NT2/D1 (cell line): ENCODE results near the gene LRCH1.

ENCODE experiments used
- DNase-seq: peaks from one replicate; pipeline ENCODE4 v3.0.0-alpha.2; 2011; ENCODE audit warnings: low read depth, low spot score
- H3K27me3 ChIP-seq: 2 replicates; pipeline ENCODE4 v1.6.0; 2011; ENCODE audit warnings: mild to moderate bottlenecking; ENCODE audit not compliant: insufficient read length, insufficient read depth
- H3K36me3 ChIP-seq: 2 replicates; pipeline ENCODE4 v1.6.1; 2011; ENCODE audit warnings: mild to moderate bottlenecking, low read length, mixed read lengths; ENCODE audit not compliant: insufficient read depth, insufficient read length
- H3K4me1 ChIP-seq: 2 replicates; pipeline ENCODE4 v1.5.1; 2011; ENCODE audit not compliant: insufficient read depth, insufficient read length
- H3K4me3 ChIP-seq: 2 replicates; pipeline ENCODE4 v1.5.1; 2011; ENCODE audit warnings: low read depth; ENCODE audit not compliant: insufficient read length
- H3K9ac ChIP-seq: 2 replicates; pipeline ENCODE4 v1.6.0; 2011; ENCODE audit warnings: low read depth; ENCODE audit not compliant: insufficient read length
- H3K9me3 ChIP-seq: 2 replicates; pipeline ENCODE4 v1.5.1; 2011; ENCODE audit warnings: mild to moderate bottlenecking, low read length; ENCODE audit not compliant: insufficient read depth
- SUZ12 ChIP-seq: IDR thresholded peaks from 2 replicates; pipeline ENCODE4 v1.6.1; 2011; ENCODE audit not compliant: insufficient read length, insufficient read depth; ENCODE audit errors: extremely low read depth
- YY1 ChIP-seq: IDR thresholded peaks from 2 replicates; pipeline ENCODE4 v1.6.1; 2011; ENCODE audit not compliant: insufficient read length, insufficient read depth
- ZNF274 ChIP-seq: IDR thresholded peaks from 2 replicates; pipeline ENCODE4 v1.6.1; 2011; ENCODE audit warnings: mild to moderate bottlenecking, low read depth, low read length

The LRCH1 gene

GRCh38 chr13:46684287-46685001, 131.5 kb downstream of the LRCH1 start:
- no peaks in the 10 kb centered on the region for H3K27me3 ChIP-seq
- H3K4me3 ChIP-seq, result no peak overlapping the region
- H3K36me3 ChIP-seq, result peaks cover 4% of the 10 kb centered on the region
- no peaks in the 10 kb centered on the region for H3K9me3 ChIP-seq
- peak; percentile 51 for DNase-seq
- TF ChIP-seq ZNF274 (no peak), YY1 (no peak), SUZ12 (no peak)
- H3K4me1 ChIP-seq, result no peaks in the 10 kb centered on the region
- H3K9ac ChIP-seq, result no peak overlapping the region

DNA sequence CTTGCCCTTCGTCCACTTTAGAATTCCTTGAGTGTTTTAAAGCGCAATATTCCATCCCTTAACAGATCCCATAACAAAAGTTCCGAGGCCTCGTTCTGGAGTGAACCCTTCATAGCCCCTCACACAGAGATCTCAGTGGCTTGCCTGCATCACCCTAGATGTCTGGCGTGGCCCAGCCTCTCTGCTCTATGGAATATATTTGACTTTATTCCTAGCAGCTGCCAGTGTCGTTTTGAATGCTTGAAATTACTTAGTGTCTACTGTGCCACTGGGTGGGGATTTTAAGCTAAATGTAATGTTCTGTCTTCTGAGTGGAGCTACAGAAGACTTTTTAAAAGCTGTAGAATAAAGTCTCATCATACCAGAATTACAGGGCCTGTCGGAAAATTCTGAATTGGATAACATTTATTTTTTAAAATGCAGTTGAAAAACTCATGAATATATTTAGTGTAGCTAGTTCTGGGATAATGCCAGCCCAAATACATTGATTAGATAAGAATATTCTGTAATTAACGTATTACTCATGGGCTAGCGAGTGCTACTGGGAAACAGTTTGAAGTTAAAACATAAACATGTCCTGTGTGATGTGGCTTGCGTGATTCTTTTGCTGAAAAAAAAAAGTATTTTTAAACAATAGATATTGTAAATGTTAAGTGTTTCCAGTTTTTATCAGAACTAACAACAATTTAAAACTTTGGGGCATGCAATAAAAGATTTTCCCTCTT, 132.2 kb downstream of the LRCH1 start:
- peaks cover 4% of the 10 kb centered on the region for H3K36me3 ChIP-seq
- no peak overlapping the region for H3K4me3 ChIP-seq
- no peaks in the 10 kb centered on the region for H3K4me1 ChIP-seq
- DNase-seq, result no peak
- H3K9me3 ChIP-seq, result no peaks in the 10 kb centered on the region
- no peak for TF ChIP-seq YY1
- TF ChIP-seq ZNF274, result no peak
- TF ChIP-seq SUZ12, result no peak
- no peak overlapping the region for H3K9ac ChIP-seq
- no peaks in the 10 kb centered on the region for H3K27me3 ChIP-seq

- Histone ChIP-seq H3K27me3 (no peaks in the 10 kb centered on the region), H3K9ac (no peak overlapping the region), H3K4me1 (no peaks in the 10 kb centered on the region), H3K9me3 (no peaks in the 10 kb centered on the region), H3K4me3 (no peak overlapping the region), H3K36me3 (peaks cover 4% of the 10 kb centered on the region)
- TF ChIP-seq YY1 (no peak), SUZ12 (no peak), ZNF274 (no peak)
- DNase-seq, result no peak
Measured at GRCh38 chr13:46686171-46686570, 133.2 kb downstream of the LRCH1 start.

GRCh38 chr13:46687810-46688209, 134.8 kb downstream of the LRCH1 start:
- peak; percentile 63 for DNase-seq
- H3K4me3 ChIP-seq, result no peak overlapping the region
- H3K9me3 ChIP-seq, result no peaks in the 10 kb centered on the region
- TF ChIP-seq ZNF274 (no peak), SUZ12 (no peak), YY1 (no peak)
- no peaks in the 10 kb centered on the region for H3K27me3 ChIP-seq
- H3K4me1 ChIP-seq, result no peaks in the 10 kb centered on the region
- H3K9ac ChIP-seq, result no peak overlapping the region
- no peaks in the 10 kb centered on the region for H3K36me3 ChIP-seq

- H3K9ac ChIP-seq, result no peak overlapping the region
- no peaks in the 10 kb centered on the region for H3K4me1 ChIP-seq
- TF ChIP-seq SUZ12 (no peak), ZNF274 (no peak), YY1 (no peak)
- no peaks in the 10 kb centered on the region for H3K27me3 ChIP-seq
- peaks cover 1% of the 10 kb centered on the region for H3K36me3 ChIP-seq
- H3K4me3 ChIP-seq, result no peak overlapping the region
- DNase-seq, result no peak
- no peaks in the 10 kb centered on the region for H3K9me3 ChIP-seq
Measured at GRCh38 chr13:46688306-46688705, 135.3 kb downstream of the LRCH1 start.

DNA sequence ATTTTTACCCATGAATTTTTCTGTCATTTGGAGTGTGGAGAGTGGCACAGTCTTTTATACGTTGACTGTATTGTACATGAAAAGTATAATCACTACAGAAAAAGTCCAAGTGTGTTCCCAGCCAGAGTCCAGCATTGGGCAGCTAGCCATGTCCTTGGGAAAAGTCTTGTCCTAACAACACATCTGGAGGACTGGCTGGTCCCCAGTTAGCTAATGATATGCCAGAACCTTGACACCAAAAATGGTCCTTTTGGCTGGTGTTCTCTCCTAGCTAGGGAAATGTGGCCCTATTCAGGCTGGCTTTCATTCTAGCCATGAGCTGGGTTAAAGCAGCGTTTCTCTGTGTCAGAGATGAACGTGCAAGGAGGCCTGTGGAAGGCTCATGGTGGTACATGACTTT, 145.0 kb downstream of the LRCH1 start:
- TF ChIP-seq YY1, result no peak
- TF ChIP-seq ZNF274, result no peak
- no peak for TF ChIP-seq SUZ12
- Histone ChIP-seq H3K27me3 (no peaks in the 10 kb centered on the region), H3K4me1 (no peaks in the 10 kb centered on the region), H3K9me3 (no peaks in the 10 kb centered on the region), H3K36me3 (peaks cover 6% of the 10 kb centered on the region), H3K4me3 (no peak overlapping the region), H3K9ac (no peak overlapping the region)
- DNase-seq, result no peak

DNA sequence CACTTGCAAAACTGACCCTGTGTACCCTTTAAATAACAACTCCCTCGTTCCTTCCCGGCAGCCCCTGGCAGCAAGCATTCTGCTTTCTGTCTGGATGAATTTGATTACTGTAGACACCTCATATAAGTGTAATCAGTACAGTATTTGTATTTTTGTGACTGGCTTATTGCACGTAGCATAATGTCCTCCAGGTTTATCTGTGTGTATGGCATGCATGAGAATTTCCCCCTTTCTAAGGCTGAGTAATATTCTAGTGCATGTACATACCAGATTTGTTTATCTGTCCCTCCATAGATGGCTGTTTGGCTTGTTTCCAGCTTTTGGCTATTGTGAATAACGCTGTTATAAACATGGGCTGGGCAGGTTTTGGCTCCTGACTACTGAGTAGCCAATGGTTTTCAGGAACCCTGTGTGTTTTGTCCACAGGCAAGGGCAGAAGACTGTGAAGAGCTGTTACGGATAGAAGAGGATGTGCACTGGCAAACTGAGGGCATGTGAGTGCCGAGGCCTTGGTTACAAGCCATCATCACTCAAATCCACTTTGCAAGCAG, 146.0 kb downstream of the LRCH1 start:
- Histone ChIP-seq H3K36me3 (peaks cover 4% of the 10 kb centered on the region), H3K9ac (no peak overlapping the region), H3K4me1 (no peaks in the 10 kb centered on the region), H3K4me3 (no peak overlapping the region), H3K27me3 (no peaks in the 10 kb centered on the region), H3K9me3 (no peaks in the 10 kb centered on the region)
- DNase-seq, result no peak
- no peak for TF ChIP-seq SUZ12
- TF ChIP-seq ZNF274, result no peak
- TF ChIP-seq YY1, result no peak
